ENCODE measurements around the gene MAD2L1. TPM values are rescaled to one million over a fixed set of nuclear protein-coding genes. Genes with fewer than 3 reads are reported as not detected.
A peak's percentile ranks its signal among the peaks of the same experiment; 100 is the strongest.
"Not testable (repeated sequence)": the region's sequence is repeated elsewhere in the genome, so short reads cannot be mapped to it uniquely, and the experiment has no call there.

MAD2L1 gene
- total RNA-seq, 2 donors from 2014 or later: 0.14 to 0.49 TPM

DNA sequence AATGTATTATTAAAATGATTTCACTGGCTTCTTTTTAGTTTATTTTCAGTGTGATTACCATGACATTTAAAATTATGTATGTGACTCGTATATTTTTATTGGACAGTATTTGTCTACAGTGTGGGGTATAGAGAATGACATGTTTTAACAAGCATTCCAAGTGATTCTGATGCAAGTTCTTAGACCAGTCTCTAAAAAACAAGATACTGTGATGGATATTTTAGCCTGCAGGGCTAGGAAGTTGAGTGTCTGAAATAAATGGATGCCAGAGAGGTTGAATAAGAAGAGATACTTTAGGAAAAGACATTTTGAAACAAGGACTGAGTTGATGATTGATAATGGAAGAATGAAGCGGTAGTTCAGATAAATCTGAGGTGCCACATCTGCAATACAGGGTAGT, 3.5 kb upstream of the MAD2L1 start:
- ATAC-seq (ENCODE audit: insufficient number of reproducible peaks, low FRiP score, low read depth): no peak
- H3K9me3 ChIP-seq: no peaks in the 10 kb centered on the region
- no peaks in the 10 kb centered on the region for H3K36me3 ChIP-seq
- H3K4me1 ChIP-seq (ENCODE audit: control insufficient read depth in 1 of 2, low read depth in 2 of 2): peaks cover 8 to 31% of the 10 kb centered on the region in 2 donors
- H3K4me3 ChIP-seq: no peak overlapping the region
- no peak overlapping the region for H3K27ac ChIP-seq
- no peaks in the 10 kb centered on the region for H3K27me3 ChIP-seq (replicated peaks; ENCODE audit: insufficient read depth)
- TF ChIP-seq CTCF (IDR thresholded peaks at IDR 0.05): no peak
- no peak for DNase-seq (ENCODE audit: low spot score)

DNA sequence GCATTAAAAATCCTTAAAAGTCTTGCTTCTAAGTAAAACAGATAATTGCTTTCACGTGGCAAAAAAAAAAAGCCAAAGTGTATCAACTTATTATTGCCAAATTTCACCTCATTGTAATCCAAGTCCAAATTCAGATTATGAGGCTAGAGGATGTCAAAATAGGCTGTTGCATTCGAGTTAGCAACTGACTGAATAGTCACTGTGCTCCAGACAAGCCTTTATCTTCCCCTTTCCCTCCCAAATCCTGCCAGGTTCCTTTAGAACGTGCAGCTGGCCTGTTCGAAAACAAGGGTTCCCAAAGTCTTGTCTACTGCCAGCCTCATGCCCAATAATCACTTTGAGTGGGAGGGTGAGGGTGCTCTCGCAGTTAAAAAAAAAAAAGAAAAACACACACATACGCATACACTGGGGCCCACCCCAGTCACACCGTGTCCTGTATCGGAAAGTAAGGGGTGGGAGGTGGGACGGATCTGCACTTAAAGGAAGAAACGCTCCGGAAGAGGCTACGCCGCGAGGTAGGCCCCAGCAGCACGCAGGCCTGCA, 603 bp downstream of the MAD2L1 start:
- TF ChIP-seq CTCF (IDR thresholded peaks at IDR 0.05): no peak
- Histone ChIP-seq H3K36me3 (no peaks in the 10 kb centered on the region), H3K27me3 (replicated peaks; ENCODE audit: insufficient read depth) (no peaks in the 10 kb centered on the region), H3K4me3 (peak overlapping the region; percentile 79), H3K9me3 (no peaks in the 10 kb centered on the region), H3K4me1 (ENCODE audit: control insufficient read depth in 1 of 2, low read depth in 2 of 2) (peaks cover 8 to 31% of the 10 kb centered on the region in 2 donors), H3K27ac (peak overlapping the region in 1 of 2 donors; percentile 94)
- ATAC-seq (ENCODE audit: insufficient number of reproducible peaks, low FRiP score, low read depth) (no peak), DNase-seq (ENCODE audit: low spot score) (no peak)

GRCh38 chr4:120064887-120065286, 1.8 kb downstream of the MAD2L1 start:
- no peak overlapping the region for H3K4me3 ChIP-seq
- peaks cover 8 to 22% of the 10 kb centered on the region in 2 donors for H3K4me1 ChIP-seq (ENCODE audit: control insufficient read depth in 1 of 2, low read depth in 2 of 2)
- H3K36me3 ChIP-seq: no peaks in the 10 kb centered on the region
- ATAC-seq (ENCODE audit: insufficient number of reproducible peaks, low FRiP score, low read depth) (no peak), DNase-seq (ENCODE audit: low spot score) (no peak)
- no peaks in the 10 kb centered on the region for H3K9me3 ChIP-seq
- no peak for TF ChIP-seq CTCF (IDR thresholded peaks at IDR 0.05)
- H3K27ac ChIP-seq: no peak overlapping the region
- no peaks in the 10 kb centered on the region for H3K27me3 ChIP-seq (replicated peaks; ENCODE audit: insufficient read depth)

- ATAC-seq (ENCODE audit: insufficient number of reproducible peaks, low FRiP score, low read depth); H3K9me3 ChIP-seq; H3K27me3 ChIP-seq (replicated peaks; ENCODE audit: insufficient read depth); H3K36me3 ChIP-seq; H3K27ac ChIP-seq; H3K4me3 ChIP-seq; DNase-seq (ENCODE audit: low spot score): not testable (repeated sequence)
- peaks cover 8 to 17% of the 10 kb centered on the region in 2 donors for H3K4me1 ChIP-seq (ENCODE audit: control insufficient read depth in 1 of 2, low read depth in 2 of 2)
Observed at GRCh38 chr4:120063711-120064110, 2.9 kb downstream of the MAD2L1 start.

- no peaks in the 10 kb centered on the region for H3K9me3 ChIP-seq
- H3K27me3 ChIP-seq (replicated peaks; ENCODE audit: insufficient read depth): no peaks in the 10 kb centered on the region
- no peak overlapping the region for H3K27ac ChIP-seq
- no peaks in the 10 kb centered on the region for H3K36me3 ChIP-seq
- DNase-seq (ENCODE audit: low spot score) (no peak), ATAC-seq (ENCODE audit: insufficient number of reproducible peaks, low FRiP score, low read depth) (no peak)
- H3K4me3 ChIP-seq: no peak overlapping the region
- peaks cover 3 to 7% of the 10 kb centered on the region in 2 donors for H3K4me1 ChIP-seq (ENCODE audit: control insufficient read depth in 1 of 2, low read depth in 2 of 2)
- TF ChIP-seq CTCF (IDR thresholded peaks at IDR 0.05): no peak
Observed at GRCh38 chr4:120062663-120063195, 3.9 kb downstream of the MAD2L1 start.

GRCh38 chr4:120059036-120059435, 7.6 kb downstream of the MAD2L1 start:
- Histone ChIP-seq H3K27me3 (replicated peaks; ENCODE audit: insufficient read depth) (no peaks in the 10 kb centered on the region), H3K4me1 (ENCODE audit: control insufficient read depth in 1 of 2, low read depth in 2 of 2) (peaks cover 7 to 17% of the 10 kb centered on the region in 2 donors), H3K4me3 (no peak overlapping the region), H3K36me3 (no peaks in the 10 kb centered on the region), H3K9me3 (no peaks in the 10 kb centered on the region), H3K27ac (no peak overlapping the region)
- ATAC-seq (ENCODE audit: insufficient number of reproducible peaks, low FRiP score, low read depth): no peak
- no peak for TF ChIP-seq CTCF (IDR thresholded peaks at IDR 0.05)
- DNase-seq (ENCODE audit: low spot score): no peak

All from thoracic aorta (tissue), 2 donors.